Nephron progenitor cell (in vitro differentiated cells): ENCODE measurements around the gene COX7A2L.

Experiments used
- DNase-seq: peaks from one replicate; pipeline ENCODE4 v3.0.0; 2021
- H3K27ac Mint-ChIP-seq: 2 replicates; pipeline ENCODE4 v1.8.0; 2021; ENCODE audit warnings: mild to moderate bottlenecking, moderate library complexity, mixed read lengths
- H3K27me3 Mint-ChIP-seq: 2 replicates; pipeline ENCODE4 v1.8.0; 2021; ENCODE audit warnings: mild to moderate bottlenecking, low read depth, mixed read lengths; ENCODE audit not compliant: poor library complexity
- H3K36me3 Mint-ChIP-seq: 2 replicates; pipeline ENCODE4 v1.8.0; 2021; ENCODE audit warnings: low read depth, mixed read lengths
- H3K4me1 Mint-ChIP-seq: 2 replicates; pipeline ENCODE4 v1.8.0; 2021; ENCODE audit warnings: mixed read lengths
- H3K4me3 Mint-ChIP-seq: 2 replicates; pipeline ENCODE4 v1.8.0; 2021; ENCODE audit warnings: mild to moderate bottlenecking, moderate library complexity, mixed read lengths
- H3K9me3 Mint-ChIP-seq: 2 replicates; pipeline ENCODE4 v1.8.0; 2021; ENCODE audit warnings: mild to moderate bottlenecking, moderate library complexity, mixed read lengths
- TF ChIP-seq, protein P1 (sequence below): fragments of 200-600 bp; sonication (generic); IDR thresholded peaks from 2 replicates; pipeline ENCODE4 v1.5.0; 2021; ENCODE audit warnings: antibody characterized with exemption

COX7A2L gene

GRCh38 chr2:42328148-42328833, 32.7 kb downstream of the COX7A2L start:
- peaks cover 47% of the 10 kb centered on the region for H3K36me3 Mint-ChIP-seq
- TF ChIP-seq, protein P1, sequence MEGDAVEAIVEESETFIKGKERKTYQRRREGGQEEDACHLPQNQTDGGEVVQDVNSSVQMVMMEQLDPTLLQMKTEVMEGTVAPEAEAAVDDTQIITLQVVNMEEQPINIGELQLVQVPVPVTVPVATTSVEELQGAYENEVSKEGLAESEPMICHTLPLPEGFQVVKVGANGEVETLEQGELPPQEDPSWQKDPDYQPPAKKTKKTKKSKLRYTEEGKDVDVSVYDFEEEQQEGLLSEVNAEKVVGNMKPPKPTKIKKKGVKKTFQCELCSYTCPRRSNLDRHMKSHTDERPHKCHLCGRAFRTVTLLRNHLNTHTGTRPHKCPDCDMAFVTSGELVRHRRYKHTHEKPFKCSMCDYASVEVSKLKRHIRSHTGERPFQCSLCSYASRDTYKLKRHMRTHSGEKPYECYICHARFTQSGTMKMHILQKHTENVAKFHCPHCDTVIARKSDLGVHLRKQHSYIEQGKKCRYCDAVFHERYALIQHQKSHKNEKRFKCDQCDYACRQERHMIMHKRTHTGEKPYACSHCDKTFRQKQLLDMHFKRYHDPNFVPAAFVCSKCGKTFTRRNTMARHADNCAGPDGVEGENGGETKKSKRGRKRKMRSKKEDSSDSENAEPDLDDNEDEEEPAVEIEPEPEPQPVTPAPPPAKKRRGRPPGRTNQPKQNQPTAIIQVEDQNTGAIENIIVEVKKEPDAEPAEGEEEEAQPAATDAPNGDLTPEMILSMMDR: peak; percentile 37
- DNase-seq: no peak
- no peaks in the 10 kb centered on the region for H3K27me3 Mint-ChIP-seq
- H3K4me1 Mint-ChIP-seq: peaks cover 5% of the 10 kb centered on the region
- H3K27ac Mint-ChIP-seq: peak overlapping the region; percentile 56
- H3K4me3 Mint-ChIP-seq: no peak overlapping the region
- no peaks in the 10 kb centered on the region for H3K9me3 Mint-ChIP-seq

DNA sequence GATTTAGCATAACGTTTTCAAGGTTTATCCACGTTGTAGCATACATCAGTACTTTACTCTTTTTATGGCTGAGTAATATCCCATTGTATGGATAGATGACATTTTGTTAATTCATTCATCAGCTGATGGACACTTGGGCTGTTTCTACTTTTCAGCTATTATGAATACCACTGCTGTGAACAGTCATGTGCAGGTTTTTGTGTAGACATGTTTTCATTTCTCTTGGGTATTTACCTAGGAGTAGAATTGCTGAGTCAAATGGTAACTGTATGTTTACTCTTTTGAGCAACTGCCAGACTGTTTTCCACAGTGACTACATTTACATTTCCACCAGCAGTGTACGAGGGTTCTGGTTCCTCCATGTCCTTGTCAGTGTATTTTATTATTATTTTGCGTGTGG, 33.9 kb downstream of the COX7A2L start:
- Mint-ChIP-seq H3K36me3 (peaks cover 47% of the 10 kb centered on the region), H3K4me3 (no peak overlapping the region), H3K27ac (no peak overlapping the region), H3K27me3 (no peaks in the 10 kb centered on the region), H3K9me3 (no peaks in the 10 kb centered on the region), H3K4me1 (peaks cover 5% of the 10 kb centered on the region)
- no peak for DNase-seq
- TF ChIP-seq, protein P1: no peak

GRCh38 chr2:42325609-42326008, 35.4 kb downstream of the COX7A2L start:
- TF ChIP-seq, protein P1: no peak
- H3K9me3 Mint-ChIP-seq: no peaks in the 10 kb centered on the region
- H3K4me1 Mint-ChIP-seq: peaks cover 5% of the 10 kb centered on the region
- H3K27ac Mint-ChIP-seq: no peak overlapping the region
- no peak overlapping the region for H3K4me3 Mint-ChIP-seq
- H3K27me3 Mint-ChIP-seq: no peaks in the 10 kb centered on the region
- DNase-seq: no peak
- H3K36me3 Mint-ChIP-seq: peaks cover 50% of the 10 kb centered on the region

DNA sequence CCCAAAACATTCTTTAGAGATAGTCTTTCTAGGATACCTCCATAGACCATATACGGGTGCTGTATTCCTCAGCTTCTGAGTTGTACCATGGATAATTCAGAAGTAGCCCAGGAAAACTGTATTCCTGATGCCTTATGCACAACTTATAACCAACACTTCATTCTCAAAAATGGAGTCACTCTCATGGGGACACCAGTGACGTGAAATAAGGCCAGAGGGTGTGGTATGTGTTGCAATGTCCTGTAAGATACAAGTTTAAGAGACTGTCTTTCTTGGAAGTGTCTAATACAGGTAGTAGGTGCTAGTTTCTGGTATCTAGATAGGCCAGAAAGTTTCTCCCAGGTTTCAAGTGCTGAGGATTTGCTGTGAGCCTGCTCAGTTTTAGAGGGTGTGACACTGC, 36.1 kb downstream of the COX7A2L start:
- TF ChIP-seq, protein P1: no peak
- H3K27ac Mint-ChIP-seq: no peak overlapping the region
- DNase-seq: no peak
- H3K4me3 Mint-ChIP-seq: no peak overlapping the region
- peaks cover 55% of the 10 kb centered on the region for H3K36me3 Mint-ChIP-seq
- no peaks in the 10 kb centered on the region for H3K9me3 Mint-ChIP-seq
- no peaks in the 10 kb centered on the region for H3K27me3 Mint-ChIP-seq
- peaks cover 5% of the 10 kb centered on the region for H3K4me1 Mint-ChIP-seq

DNA sequence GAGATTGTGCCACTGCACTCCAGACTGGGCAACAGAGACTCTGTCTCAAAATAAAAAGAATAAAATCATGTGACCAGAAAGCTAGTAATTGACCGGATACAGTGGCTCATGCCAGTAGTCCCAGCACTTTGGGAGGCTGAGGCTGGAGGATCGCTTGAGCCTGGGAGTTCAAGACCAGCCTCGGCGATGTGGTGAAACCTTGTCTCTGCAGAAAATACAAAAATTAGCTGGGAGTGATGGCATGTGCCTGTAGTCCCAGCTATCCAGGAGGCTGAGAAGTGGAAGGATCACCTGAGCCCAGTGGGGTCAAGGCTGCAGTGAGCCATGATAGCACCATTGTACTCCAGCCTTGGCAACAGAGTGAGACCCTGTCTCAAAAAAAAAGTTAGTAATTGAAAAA, 36.8 kb downstream of the COX7A2L start:
- Mint-ChIP-seq H3K36me3 (peaks cover 53% of the 10 kb centered on the region), H3K4me3 (no peak overlapping the region), H3K27ac (peak overlapping the region; percentile 32), H3K4me1 (no peaks in the 10 kb centered on the region), H3K9me3 (no peaks in the 10 kb centered on the region), H3K27me3 (no peaks in the 10 kb centered on the region)
- TF ChIP-seq, protein P1: no peak
- no peak for DNase-seq

- Mint-ChIP-seq H3K27me3 (no peaks in the 10 kb centered on the region), H3K4me1 (no peaks in the 10 kb centered on the region), H3K4me3 (no peak overlapping the region), H3K36me3 (peaks cover 60% of the 10 kb centered on the region), H3K27ac (no peak overlapping the region), H3K9me3 (no peaks in the 10 kb centered on the region)
- TF ChIP-seq, protein P1: no peak
- DNase-seq: no peak
Observed at GRCh38 chr2:42321452-42322064, 39.5 kb downstream of the COX7A2L start.
